Suppressor macrophage treated with lipopolysaccharide for 4 hours (primary cell): ENCODE measurements around the gene SERPINA7.
"Not testable (repeated sequence)": the region's sequence is repeated elsewhere in the genome, so short reads cannot be mapped to it uniquely, and the experiment has no call there.

Source experiments
- DNase-seq: peaks from one replicate; pipeline ENCODE4 v3.0.0-alpha.2; 2020

The SERPINA7 gene

GRCh38 chrX:106038625-106039024, at the start of gene SERPINA7:
Gene SERPINA7, minus strand, starts transcription at chrX:106038727. Its CDS starts 1,669 bp downstream, at chrX:106037058.
- no peak for DNase-seq

GRCh38 chrX:106069048-106069447, 30.5 kb upstream of the SERPINA7 start:
- DNase-seq = no peak

GRCh38 chrX:106050054-106050453, 11.5 kb upstream of the SERPINA7 start:
- DNase-seq = no peak

- no peak for DNase-seq
Observed at GRCh38 chrX:106042296-106042695, 3.8 kb upstream of the SERPINA7 start.

GRCh38 chrX:106040861-106041260, 2.3 kb upstream of the SERPINA7 start:
- no peak for DNase-seq

- no peak for DNase-seq
Observed at GRCh38 chrX:106039920-106040319, 1.4 kb upstream of the SERPINA7 start.

- DNase-seq = no peak
Observed at GRCh38 chrX:106037835-106038473, 573 bp downstream of the SERPINA7 start.

- DNase-seq = no peak
Observed at GRCh38 chrX:106036716-106037115, 1.8 kb downstream of the SERPINA7 start.

GRCh38 chrX:106035064-106035463, 3.5 kb downstream of the SERPINA7 start:
- no peak for DNase-seq

GRCh38 chrX:106023947-106024346, 14.6 kb downstream of the SERPINA7 start:
- DNase-seq = no peak

GRCh38 chrX:106022238-106022637, 16.3 kb downstream of the SERPINA7 start:
- DNase-seq = no peak

GRCh38 chrX:106014119-106014775, 24.3 kb downstream of the SERPINA7 start:
- no peak for DNase-seq

GRCh38 chrX:106009145-106009544, 29.4 kb downstream of the SERPINA7 start:
- no peak for DNase-seq

- DNase-seq = no peak
Observed at GRCh38 chrX:106007815-106008214, 30.7 kb downstream of the SERPINA7 start.

GRCh38 chrX:106005684-106006083, 32.8 kb downstream of the SERPINA7 start:
- no peak for DNase-seq

GRCh38 chrX:106000609-106001008, 37.9 kb downstream of the SERPINA7 start:
- not testable (repeated sequence) for DNase-seq

GRCh38 chrX:106000203-106000602, 38.3 kb downstream of the SERPINA7 start:
- DNase-seq = no peak

GRCh38 chrX:105999294-105999693, 39.2 kb downstream of the SERPINA7 start:
- DNase-seq = no peak

- DNase-seq = not testable (repeated sequence)
Observed at GRCh38 chrX:105988487-105988886, 50.0 kb downstream of the SERPINA7 start.
